ENCODE results near the gene BBOX1.
"Not testable (repeated sequence)": the region's sequence is repeated elsewhere in the genome, so short reads cannot be mapped to it uniquely, and the experiment has no call there.

The BBOX1 gene, protein sequence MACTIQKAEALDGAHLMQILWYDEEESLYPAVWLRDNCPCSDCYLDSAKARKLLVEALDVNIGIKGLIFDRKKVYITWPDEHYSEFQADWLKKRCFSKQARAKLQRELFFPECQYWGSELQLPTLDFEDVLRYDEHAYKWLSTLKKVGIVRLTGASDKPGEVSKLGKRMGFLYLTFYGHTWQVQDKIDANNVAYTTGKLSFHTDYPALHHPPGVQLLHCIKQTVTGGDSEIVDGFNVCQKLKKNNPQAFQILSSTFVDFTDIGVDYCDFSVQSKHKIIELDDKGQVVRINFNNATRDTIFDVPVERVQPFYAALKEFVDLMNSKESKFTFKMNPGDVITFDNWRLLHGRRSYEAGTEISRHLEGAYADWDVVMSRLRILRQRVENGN

GRCh38 chr11:27040302-27041115 is at the start of gene BBOX1:
TSS of gene BBOX1 (plus strand) at chr11:27040815. CDS start at chr11:27055431, 14,616 bp downstream.
- no peak for DNase-seq

GRCh38 chr11:26992031-26992541 is 48.5 kb upstream of the BBOX1 start:
- no peak for DNase-seq

DNA sequence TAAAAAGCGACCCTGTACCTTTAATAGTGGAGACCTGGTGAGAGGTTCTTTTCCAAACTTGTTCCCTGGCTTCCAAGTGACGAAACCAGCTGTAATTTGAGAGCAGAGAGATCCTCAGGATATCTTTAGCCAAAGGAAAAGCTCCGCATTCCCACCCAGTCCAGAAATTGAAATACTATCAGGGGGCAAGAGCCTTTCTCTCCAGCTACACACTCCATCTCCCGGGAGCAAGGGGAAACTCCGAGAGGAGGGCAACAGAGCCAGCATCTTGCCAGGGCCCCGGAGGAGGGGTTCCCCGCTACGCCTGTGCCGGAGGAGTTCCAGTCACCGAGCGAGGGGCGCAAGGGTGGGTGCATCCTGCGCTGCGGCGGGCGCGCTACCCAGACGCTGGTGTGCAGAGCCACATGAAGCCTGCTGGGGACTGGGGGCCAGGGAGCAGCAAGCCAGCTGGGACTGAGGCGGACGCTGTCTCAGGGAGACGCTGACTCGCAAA is 46.6 kb upstream of the BBOX1 start, which contains the start of gene FIBIN:
FIBIN (plus strand) TSS at position 148 of the 493 bp plus-strand sequence. CDS start 415 bp downstream, outside the sequence.
- no peak for DNase-seq

- DNase-seq, result no peak
Observed at GRCh38 chr11:26994631-26995095, 46.0 kb upstream of the BBOX1 start.

GRCh38 chr11:26995701-26996460 is 44.7 kb upstream of the BBOX1 start:
- no peak for DNase-seq

- no peak for DNase-seq
Observed at GRCh38 chr11:26997378-26997777, 43.2 kb upstream of the BBOX1 start.

- not testable (repeated sequence) for DNase-seq
Observed at GRCh38 chr11:27001136-27001730, 39.4 kb upstream of the BBOX1 start.

GRCh38 chr11:27002431-27002830 is 38.2 kb upstream of the BBOX1 start:
- DNase-seq, result no peak

- DNase-seq, result no peak
Observed at GRCh38 chr11:27002838-27003237, 37.8 kb upstream of the BBOX1 start.

- no peak for DNase-seq
Observed at GRCh38 chr11:27004103-27004502, 36.5 kb upstream of the BBOX1 start.

DNA sequence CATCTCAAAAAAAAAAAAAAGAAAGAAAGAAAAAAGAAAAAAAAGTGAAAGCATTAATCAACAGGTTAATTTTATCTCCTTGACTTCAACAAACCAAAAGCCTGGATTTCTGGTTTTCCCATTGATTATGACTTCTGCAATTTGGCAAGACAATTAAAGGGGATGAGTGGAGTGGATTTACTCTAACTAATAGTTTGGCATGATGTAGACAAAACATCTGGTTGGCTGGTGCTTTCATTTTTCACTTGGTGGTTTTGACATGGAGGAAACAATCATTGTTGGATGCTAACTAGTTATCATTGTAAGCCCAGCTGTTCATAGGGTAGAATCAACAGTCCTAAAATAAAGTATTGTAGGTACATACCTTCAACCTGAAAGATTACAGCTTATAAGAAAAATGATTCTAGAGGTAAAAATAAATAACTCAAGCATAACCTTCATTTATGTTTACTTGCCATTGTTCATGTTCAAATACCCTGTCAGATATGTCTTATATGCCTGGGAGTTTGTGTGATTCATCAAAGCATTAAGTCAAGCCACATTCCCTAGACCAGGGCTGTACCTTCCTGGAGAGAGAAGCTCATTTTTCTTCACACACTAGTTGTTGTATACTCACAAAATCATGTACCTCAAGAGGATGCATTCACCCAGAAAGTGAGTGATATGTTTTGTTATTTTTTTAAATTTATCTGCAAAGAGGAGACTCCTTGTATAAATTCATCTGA is 31.6 kb upstream of the BBOX1 start:
- no peak for DNase-seq

GRCh38 chr11:27011560-27012233 is 28.9 kb upstream of the BBOX1 start:
- DNase-seq, result no peak

DNA sequence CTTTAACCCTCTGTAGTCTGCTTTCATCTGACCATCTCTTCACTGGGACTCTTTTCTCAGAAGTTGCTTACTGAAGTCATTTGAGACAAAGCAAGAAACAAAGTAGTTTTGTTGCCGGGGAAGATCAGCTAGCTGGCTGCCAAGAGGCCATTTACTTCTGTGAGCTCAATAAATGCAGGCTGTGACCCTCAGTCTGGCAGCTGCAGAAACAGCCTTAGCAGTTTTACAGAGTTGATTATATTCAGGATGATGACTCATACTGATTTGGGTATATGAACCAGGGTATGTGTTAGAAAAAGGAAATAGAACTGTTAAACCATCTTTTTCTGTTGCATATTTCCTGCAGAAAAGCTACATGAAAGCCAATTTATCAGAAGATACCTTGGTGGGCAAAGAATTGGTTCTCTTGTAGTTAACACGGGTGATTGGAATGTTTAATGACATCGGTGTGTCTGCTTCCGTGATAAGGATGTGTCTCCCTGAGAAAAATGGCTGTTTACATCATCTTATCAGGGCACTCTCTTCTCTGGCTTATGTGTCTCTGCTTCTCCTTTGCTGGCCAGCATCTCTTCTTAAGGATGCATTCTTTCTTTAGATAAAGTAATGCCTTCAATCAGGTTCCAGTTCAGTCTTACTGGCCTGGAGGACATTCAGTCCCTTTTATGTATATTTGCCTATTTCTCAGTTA is 28.2 kb upstream of the BBOX1 start:
- DNase-seq, result no peak

GRCh38 chr11:27013781-27014361 is 26.7 kb upstream of the BBOX1 start:
- DNase-seq, result no peak

DNA sequence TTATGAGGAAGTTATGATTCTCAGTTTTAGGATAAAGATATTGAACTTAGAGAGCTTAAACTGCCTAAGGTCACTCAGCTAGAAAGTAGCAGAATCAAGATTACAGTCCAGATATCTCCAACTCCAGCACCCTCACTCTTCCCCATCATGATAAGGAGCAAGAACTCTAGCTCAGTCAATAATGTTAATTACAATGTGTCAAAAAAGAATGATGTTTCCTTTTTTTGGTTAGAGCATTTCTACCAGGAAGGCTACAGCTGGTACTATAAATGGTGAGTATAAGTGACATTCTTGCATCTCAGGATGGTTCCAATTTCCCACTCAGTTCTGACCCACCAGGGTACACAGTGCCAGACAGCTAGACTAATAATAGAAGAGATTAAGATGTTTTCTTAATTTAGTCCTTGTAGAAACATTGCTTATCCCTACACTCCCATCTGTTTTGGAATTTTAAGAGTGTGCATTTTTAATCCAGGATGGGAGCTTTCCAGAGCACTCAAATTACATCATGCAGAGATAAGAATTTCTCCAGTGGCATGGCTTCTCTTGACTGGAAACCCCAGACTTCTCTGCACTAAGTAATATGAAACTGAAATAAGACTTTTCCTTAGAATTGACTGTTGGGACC is 21.6 kb upstream of the BBOX1 start:
- DNase-seq, result no peak

DNA sequence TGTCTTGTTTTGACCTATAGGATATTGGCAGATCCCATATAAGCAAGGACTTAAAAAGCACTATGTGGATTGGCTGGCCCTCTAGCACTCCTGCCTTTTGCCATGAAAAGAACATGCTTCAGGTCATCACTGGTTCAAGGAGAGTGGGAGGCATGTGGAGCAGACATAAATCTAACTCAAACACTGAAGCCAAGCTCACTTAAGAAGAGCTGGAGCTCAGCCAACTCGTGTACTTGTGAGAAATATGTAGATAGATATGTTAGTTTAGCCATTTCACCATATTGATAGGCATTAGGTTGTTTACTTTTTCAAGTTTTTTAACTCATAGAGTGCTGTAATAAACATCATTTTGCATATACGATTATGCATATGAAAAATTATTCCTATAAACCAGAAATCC is 19.9 kb upstream of the BBOX1 start:
- no peak for DNase-seq

DNA sequence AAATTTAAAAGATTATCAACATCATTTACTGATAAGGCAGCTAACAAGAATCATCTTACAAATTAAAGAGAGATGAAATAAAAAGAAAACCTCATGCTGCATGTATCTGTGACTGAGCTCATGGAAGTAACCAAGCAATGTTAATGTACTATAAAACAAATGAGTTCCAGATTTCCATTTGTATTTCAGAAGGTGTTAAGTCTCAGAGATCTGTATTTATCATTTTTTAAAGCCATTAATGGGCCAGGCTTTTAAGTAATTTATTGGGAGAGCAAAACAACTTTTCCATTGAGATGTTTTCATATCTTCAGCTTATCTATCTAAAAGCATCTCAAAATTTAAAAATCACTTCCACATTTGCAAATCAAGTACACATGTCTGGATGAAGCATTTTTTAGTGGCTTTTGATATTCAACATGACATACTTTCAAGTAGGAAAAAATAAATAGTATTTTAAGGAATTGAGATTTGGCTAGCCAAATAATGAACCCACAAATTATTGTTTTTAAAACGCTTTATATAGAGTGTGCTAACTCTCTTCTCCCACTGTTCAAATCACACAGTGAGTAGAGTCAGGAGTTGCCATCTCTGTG is 17.9 kb upstream of the BBOX1 start:
- no peak for DNase-seq

DNA sequence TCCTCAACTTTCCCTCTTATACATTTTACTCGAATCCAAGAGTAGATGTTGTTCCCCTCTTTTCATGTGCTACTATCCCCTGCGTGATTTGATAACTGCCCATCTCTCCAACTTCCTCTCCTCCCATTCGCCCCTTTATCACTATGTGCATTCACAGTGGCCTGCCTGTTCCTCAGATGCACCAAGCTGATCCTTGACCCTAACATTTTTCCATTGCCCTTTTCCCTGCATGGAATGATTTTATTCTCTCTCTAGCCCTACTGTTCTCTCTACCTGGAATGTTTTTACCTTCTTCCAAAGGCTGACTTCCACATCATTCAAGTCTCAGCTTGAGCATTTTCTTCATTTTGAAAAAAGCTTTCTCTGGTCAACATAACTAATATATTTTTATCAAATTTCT is 15.8 kb upstream of the BBOX1 start:
- DNase-seq, result no peak
